CD4-positive, CD25-positive, alpha-beta regulatory T cell (primary cell): ENCODE results near the gene ALG9. TPM values are rescaled to one million over a fixed set of nuclear protein-coding genes. Genes with fewer than 3 reads are reported as not detected.

Source experiments
- ATAC-seq, 2 donors: fragments of 150-1000 bp; cut with Tn5 transposase; one replicate each; pipeline ENCODE4 v1.10.0; 2021; ENCODE audit warnings: low read depth in 2 of 2, moderate number of reproducible peaks in 2 of 2, moderate library complexity in 1 of 2
- DNase-seq, 3 donors: peaks; one replicate each; pipeline versions ENCODE4 v3.0.0 to v3.0.0-alpha.2; 2012 to 2022; ENCODE audit warnings: mixed read lengths in 1 of 3
- H3K27ac ChIP-seq: one replicate; pipeline ENCODE4 v1.7.0; 2013; ENCODE audit warnings: mild to moderate bottlenecking, low read length; ENCODE audit not compliant: insufficient read depth, poor library complexity, severe bottlenecking
- H3K27me3 ChIP-seq: one replicate; pipeline ENCODE4 v1.7.0; 2013; ENCODE audit warnings: low read length; ENCODE audit not compliant: control insufficient read depth, insufficient read depth
- H3K36me3 ChIP-seq: one replicate; pipeline ENCODE4 v1.7.0; 2013; ENCODE audit warnings: mild to moderate bottlenecking, low read length, moderate library complexity; ENCODE audit not compliant: control insufficient read depth, insufficient read depth
- H3K4me1 ChIP-seq: 2 replicates; pipeline ENCODE4 v1.7.0; 2013; ENCODE audit warnings: mild to moderate bottlenecking, low read length; ENCODE audit not compliant: insufficient read depth, control insufficient read depth, poor library complexity, severe bottlenecking
- H3K4me3 ChIP-seq: one replicate; pipeline ENCODE4 v1.7.0; 2013; ENCODE audit warnings: low read depth, mild to moderate bottlenecking, low read length, moderate library complexity
- H3K9me3 ChIP-seq, 2 experiments: 1 replicate in 1 of 2; 2 replicates in 1 of 2; pipeline ENCODE4 v1.7.0; 2013; ENCODE audit warnings: low read length in 2 of 2, mild to moderate bottlenecking in 1 of 2, moderate library complexity in 1 of 2; ENCODE audit not compliant: control insufficient read depth in 2 of 2
- H3K27ac Mint-ChIP-seq, 3 donors: one replicate each; pipeline ENCODE4 v1.8.0; 2020 to 2022; ENCODE audit warnings: mild to moderate bottlenecking in 3 of 3, mixed read lengths in 3 of 3, moderate library complexity in 2 of 3
- H3K27me3 Mint-ChIP-seq: one replicate; pipeline ENCODE4 v1.8.0; 2022; ENCODE audit warnings: mild to moderate bottlenecking, mixed read lengths
- H3K36me3 Mint-ChIP-seq: one replicate; pipeline ENCODE4 v1.8.0; 2020; ENCODE audit warnings: mixed read lengths
- H3K4me1 Mint-ChIP-seq, 4 donors: one replicate each; pipeline ENCODE4 v1.8.0; 2020 to 2022; ENCODE audit warnings: mixed read lengths in 4 of 4, mild to moderate bottlenecking in 1 of 4
- H3K4me3 Mint-ChIP-seq, 4 donors: one replicate each; pipeline ENCODE4 v1.8.0; 2020 to 2022; ENCODE audit warnings: mild to moderate bottlenecking in 4 of 4, mixed read lengths in 4 of 4, moderate library complexity in 3 of 4
- H3K9me3 Mint-ChIP-seq, 7 donors: one replicate each; pipeline ENCODE4 v1.8.0; 2020 to 2022; ENCODE audit warnings: mixed read lengths in 7 of 7, mild to moderate bottlenecking in 3 of 7, moderate library complexity in 2 of 7
- polyA plus RNA-seq, 4 donors: library from polyadenylated mRNA; unstranded; fragments of 300-500 nt; fragmentation: Illumina TruSeq; gene quantifications; one replicate each; pipeline ENCODE4 v1.2.3, GENCODE V29; 2021
- total RNA-seq: library from RNA; stranded (reverse); gene quantifications from one replicate; pipeline ENCODE4 v1.2.3, GENCODE V29; 2022

The ALG9 gene, protein sequence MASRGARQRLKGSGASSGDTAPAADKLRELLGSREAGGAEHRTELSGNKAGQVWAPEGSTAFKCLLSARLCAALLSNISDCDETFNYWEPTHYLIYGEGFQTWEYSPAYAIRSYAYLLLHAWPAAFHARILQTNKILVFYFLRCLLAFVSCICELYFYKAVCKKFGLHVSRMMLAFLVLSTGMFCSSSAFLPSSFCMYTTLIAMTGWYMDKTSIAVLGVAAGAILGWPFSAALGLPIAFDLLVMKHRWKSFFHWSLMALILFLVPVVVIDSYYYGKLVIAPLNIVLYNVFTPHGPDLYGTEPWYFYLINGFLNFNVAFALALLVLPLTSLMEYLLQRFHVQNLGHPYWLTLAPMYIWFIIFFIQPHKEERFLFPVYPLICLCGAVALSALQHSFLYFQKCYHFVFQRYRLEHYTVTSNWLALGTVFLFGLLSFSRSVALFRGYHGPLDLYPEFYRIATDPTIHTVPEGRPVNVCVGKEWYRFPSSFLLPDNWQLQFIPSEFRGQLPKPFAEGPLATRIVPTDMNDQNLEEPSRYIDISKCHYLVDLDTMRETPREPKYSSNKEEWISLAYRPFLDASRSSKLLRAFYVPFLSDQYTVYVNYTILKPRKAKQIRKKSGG
- 30.6 TPM for total RNA-seq
- polyA plus RNA-seq: 10 to 100 TPM; 13.9 to 18.4 (median 15.4) TPM

DNA sequence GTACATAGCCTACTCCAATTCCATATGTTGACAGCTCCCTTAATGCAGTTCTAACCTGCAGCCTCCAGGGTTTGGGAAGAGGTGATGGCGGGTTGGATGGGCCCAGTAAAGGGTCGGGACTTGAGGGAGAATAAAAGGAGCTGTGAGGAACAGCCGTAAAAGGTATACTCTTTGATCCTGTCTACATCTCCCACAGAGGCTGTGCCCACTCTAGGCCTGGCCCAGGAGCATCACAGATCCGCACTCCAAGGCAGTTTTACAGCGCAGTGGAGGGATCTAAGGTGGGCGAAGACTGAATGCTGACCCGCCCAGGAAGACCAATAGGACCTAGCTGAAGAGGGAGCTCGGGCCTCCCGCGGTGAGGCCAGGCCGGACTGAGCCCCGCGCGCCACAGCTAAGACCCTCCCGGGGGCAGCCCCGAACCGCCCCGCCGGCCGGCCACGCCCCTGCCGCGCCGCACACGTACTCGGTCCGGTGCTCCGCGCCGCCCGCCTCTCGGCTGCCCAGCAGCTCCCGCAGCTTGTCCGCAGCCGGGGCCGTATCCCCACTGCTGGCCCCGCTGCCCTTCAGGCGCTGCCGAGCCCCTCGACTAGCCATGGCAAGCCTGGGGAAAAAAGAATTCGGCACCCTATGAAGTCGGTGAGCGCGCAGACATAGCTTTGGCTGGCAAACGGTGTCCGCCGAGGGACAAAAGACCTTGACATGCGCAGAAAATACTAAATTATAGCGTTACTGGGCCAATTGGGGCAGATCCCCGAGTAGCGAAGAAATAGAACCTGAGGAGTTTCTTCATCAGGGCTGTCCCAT lies at the start of gene ALG9:
TSS of gene ALG9 (minus strand) at position 696 of the 807 bp plus-strand sequence. CDS start at position 597, 99 bp downstream.
- Mint-ChIP-seq H3K27ac (peak within 1 kb of the TSS; percentile 95 to 96 (median 95)), H3K9me3 (no peaks in the 10 kb centered on the region), H3K4me3 (peak within 1 kb of the TSS; percentile 93 to 95 (median 94)), H3K36me3 (peaks cover 35% of the 10 kb centered on the region), H3K4me1 (peaks cover 18 to 37% (median 25%) of the 10 kb centered on the region in 4 donors), H3K27me3 (peaks cover 4% of the 10 kb centered on the region)
- Histone ChIP-seq H3K27me3 (no peaks in the 10 kb centered on the region), H3K36me3 (peaks cover 30% of the 10 kb centered on the region), H3K27ac (peak within 1 kb of the TSS; percentile 85), H3K9me3 (no peaks in the 10 kb centered on the region), H3K4me1 (peaks cover 11% of the 10 kb centered on the region), H3K4me3 (peak within 1 kb of the TSS; percentile 87)
- peak; percentile 82 to 85 for ATAC-seq
- peak; percentile 79 to 92 (median 89) for DNase-seq

DNA sequence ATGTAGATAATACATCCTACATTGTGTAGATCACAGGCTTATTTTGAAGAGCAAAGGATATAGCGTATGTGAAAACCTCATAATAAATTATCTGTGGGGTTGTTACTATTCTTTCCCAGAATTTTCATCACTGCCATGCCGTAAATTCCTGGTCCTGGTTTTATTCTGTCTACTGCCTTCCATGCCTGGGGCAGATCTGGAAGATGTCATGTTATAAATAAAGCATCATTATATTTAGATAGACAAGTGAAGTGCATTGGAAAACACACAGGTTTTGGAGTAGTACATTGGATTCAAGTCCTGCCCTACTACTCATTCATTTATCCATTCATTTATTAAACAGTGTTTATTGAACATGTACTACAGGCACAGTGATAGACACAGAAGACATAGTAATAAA lies 49.5 kb upstream of the ALG9 start:
- Mint-ChIP-seq H3K4me1 (peaks cover 0 to 4% (median 4%) of the 10 kb centered on the region in 4 donors), H3K4me3 (no peak overlapping the region), H3K27ac (no peak overlapping the region), H3K36me3 (no peaks in the 10 kb centered on the region), H3K9me3 (peaks cover 0 to 1% (median 0%) of the 10 kb centered on the region in 7 donors), H3K27me3 (peaks cover 42% of the 10 kb centered on the region)
- Histone ChIP-seq H3K27ac (no peak overlapping the region), H3K4me1 (no peaks in the 10 kb centered on the region), H3K27me3 (peaks cover 9% of the 10 kb centered on the region), H3K9me3 (no peaks in the 10 kb centered on the region), H3K4me3 (no peak overlapping the region), H3K36me3 (no peaks in the 10 kb centered on the region)
- DNase-seq (no peak), ATAC-seq (no peak)

DNA sequence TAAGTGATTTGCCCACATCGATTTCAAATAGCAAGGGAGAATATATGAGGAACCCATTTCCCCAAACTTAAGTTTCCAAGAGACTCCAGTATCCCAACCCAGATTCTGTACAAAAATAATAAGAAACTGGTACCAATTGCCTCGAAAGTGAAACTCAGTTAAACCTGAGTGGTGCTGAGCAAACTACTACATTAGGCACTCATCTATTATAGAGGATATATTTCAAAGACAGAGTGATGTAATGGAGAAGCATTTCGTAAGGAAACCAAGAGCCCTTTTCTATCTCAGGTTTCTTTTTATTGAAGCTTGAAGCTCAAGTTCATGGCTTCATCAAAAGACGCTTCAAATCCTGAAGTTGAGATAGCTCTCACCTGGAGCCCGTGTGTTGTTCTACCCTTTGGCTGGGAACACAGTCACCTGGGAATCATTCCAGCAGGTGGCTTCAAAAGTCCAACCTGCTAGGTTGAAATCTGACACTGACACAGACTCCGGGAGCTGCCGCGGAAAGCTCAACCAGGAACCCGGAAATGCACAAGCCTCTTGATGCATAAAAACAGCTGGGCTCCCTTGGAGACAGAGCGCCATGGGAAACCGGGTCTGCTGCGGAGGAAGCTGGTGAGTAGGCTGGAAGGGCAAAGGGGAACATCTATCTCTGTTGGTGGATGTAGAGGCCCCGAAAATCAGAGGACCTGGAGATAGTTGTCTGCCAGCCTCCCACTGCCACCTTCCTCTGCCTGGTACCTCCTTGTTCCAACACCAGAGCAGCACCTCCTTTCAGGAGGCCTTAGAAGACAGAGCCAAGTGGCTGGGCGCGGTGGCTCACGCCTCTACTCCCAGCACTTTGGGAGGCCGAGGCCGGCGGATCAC lies 47.2 kb upstream of the ALG9 start, which contains the start of gene C11orf52:
TSS of gene C11orf52 (plus strand) at position 524 of the 867 bp plus-strand sequence. CDS start at position 584, 60 bp downstream.
- no peaks in the 10 kb centered on the region for H3K36me3 Mint-ChIP-seq
- peaks cover 60% of the 10 kb centered on the region for H3K27me3 Mint-ChIP-seq
- no peaks in the 10 kb centered on the region for H3K9me3 ChIP-seq
- DNase-seq: no peak
- H3K27me3 ChIP-seq: peaks cover 16% of the 10 kb centered on the region
- no peaks in the 10 kb centered on the region for H3K36me3 ChIP-seq
- no peak for ATAC-seq
- H3K4me3 ChIP-seq: no peak within 1 kb of the TSS
- H3K27ac ChIP-seq: no peak within 1 kb of the TSS
- H3K4me1 Mint-ChIP-seq: peaks cover 0 to 2% (median 0%) of the 10 kb centered on the region in 4 donors
- peaks cover 0 to 1% (median 0%) of the 10 kb centered on the region in 7 donors for H3K9me3 Mint-ChIP-seq
- no peaks in the 10 kb centered on the region for H3K4me1 ChIP-seq
- H3K4me3 Mint-ChIP-seq: no peak within 1 kb of the TSS
- no peak within 1 kb of the TSS for H3K27ac Mint-ChIP-seq

DNA sequence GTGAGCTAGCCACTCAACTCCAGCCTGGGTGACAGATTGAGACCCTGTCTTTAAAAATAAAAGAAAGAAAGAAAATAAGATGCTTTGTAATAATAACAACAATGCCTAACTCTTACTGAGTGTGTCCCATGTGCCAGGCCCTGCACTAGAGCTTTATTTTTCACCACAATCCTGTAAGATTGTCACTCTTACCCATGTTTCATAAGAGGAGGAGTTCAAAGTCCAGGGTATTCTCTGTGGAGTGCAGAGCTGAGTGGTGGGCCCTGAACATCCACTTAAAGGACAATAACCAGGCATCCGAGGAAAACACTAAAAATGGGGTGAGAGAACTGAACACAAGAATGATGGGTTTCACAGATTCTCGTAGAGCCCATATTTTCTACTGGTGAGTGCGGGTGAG lies 46.4 kb upstream of the ALG9 start:
- Mint-ChIP-seq H3K4me3 (no peak overlapping the region), H3K4me1 (peaks cover 0 to 2% (median 0%) of the 10 kb centered on the region in 4 donors), H3K9me3 (peaks cover 0 to 1% (median 0%) of the 10 kb centered on the region in 7 donors), H3K27me3 (peaks cover 60% of the 10 kb centered on the region), H3K36me3 (no peaks in the 10 kb centered on the region), H3K27ac (no peak overlapping the region)
- Histone ChIP-seq H3K4me1 (no peaks in the 10 kb centered on the region), H3K27me3 (peaks cover 16% of the 10 kb centered on the region), H3K9me3 (no peaks in the 10 kb centered on the region), H3K27ac (no peak overlapping the region), H3K4me3 (no peak overlapping the region), H3K36me3 (no peaks in the 10 kb centered on the region)
- no peak for ATAC-seq
- DNase-seq: no peak

DNA sequence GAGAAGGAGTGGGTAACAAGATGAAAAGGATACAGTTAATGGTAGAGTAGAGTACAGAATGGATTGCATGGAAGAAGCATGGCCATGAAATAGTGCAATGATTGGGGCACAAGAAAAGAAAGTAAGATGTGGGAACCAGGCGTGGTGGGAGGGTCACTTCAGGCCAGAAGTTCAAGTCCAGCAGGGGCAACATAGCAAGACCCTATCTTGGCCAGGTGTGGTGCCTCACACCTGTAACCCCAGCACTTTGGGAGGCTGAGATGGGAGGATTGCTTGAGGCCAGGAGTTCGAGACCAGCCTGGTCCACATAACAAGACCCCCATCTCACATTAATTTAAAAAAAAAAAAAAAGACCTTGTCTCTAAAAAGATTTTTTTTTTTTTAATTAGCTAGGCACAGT lies 45.9 kb upstream of the ALG9 start:
- Histone ChIP-seq H3K27ac (no peak overlapping the region), H3K4me1 (no peaks in the 10 kb centered on the region), H3K27me3 (peaks cover 16% of the 10 kb centered on the region), H3K9me3 (no peaks in the 10 kb centered on the region), H3K36me3 (no peaks in the 10 kb centered on the region), H3K4me3 (no peak overlapping the region)
- Mint-ChIP-seq H3K4me1 (peaks cover 0 to 2% (median 0%) of the 10 kb centered on the region in 4 donors), H3K4me3 (no peak overlapping the region), H3K9me3 (peaks cover 0 to 1% (median 0%) of the 10 kb centered on the region in 7 donors), H3K36me3 (no peaks in the 10 kb centered on the region), H3K27me3 (peaks cover 59% of the 10 kb centered on the region), H3K27ac (no peak overlapping the region)
- no peak for ATAC-seq
- no peak for DNase-seq

DNA sequence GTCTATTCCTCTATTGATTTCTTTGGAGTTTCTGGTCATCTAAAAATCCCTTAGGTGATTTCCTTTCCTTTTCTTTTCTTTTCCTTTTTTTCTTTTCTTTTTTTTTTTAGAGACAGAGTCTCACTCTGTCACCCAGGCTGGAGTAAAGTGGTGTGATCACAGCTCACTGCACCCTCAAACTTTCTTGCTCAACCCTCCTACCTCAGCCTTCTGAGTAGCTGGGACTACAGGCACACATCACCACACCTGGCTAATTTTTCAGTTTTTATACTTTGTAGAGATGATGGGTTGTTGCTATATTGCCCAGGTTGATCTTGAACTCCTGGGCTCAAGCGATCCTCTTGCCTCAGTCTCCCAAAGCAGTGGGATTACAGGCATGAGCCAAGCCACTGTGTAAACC lies 45.4 kb upstream of the ALG9 start:
- ATAC-seq: no peak
- Mint-ChIP-seq H3K27ac (no peak overlapping the region), H3K4me1 (peaks cover 0 to 2% (median 0%) of the 10 kb centered on the region in 4 donors)

More for the DNA sequence above, 45.4 kb upstream of the ALG9 start:
- no peaks in the 10 kb centered on the region for H3K36me3 ChIP-seq
- no peak for DNase-seq
- H3K4me3 ChIP-seq: no peak overlapping the region
- H3K27ac ChIP-seq: no peak overlapping the region
- Mint-ChIP-seq H3K27me3 (peaks cover 57% of the 10 kb centered on the region), H3K36me3 (no peaks in the 10 kb centered on the region), H3K4me3 (no peak overlapping the region), H3K9me3 (peaks cover 0 to 1% (median 0%) of the 10 kb centered on the region in 7 donors)
- no peaks in the 10 kb centered on the region for H3K9me3 ChIP-seq
- H3K27me3 ChIP-seq: peaks cover 16% of the 10 kb centered on the region
- H3K4me1 ChIP-seq: no peaks in the 10 kb centered on the region
